Parathyroid adenoma (tissue), 2 donors: ENCODE measurements around the gene OR2K2.
"Not testable (repeated sequence)": the region's sequence is repeated elsewhere in the genome, so short reads cannot be mapped to it uniquely, and the experiment has no call there.

Source experiments
- H2AFZ ChIP-seq: fragments of 300-600 bp; sonication (generic); one replicate; pipeline ENCODE4 v1.7.0; 2017; ENCODE audit warnings: antibody characterized with exemption, mild to moderate bottlenecking
- H3K27ac ChIP-seq: fragments of 300-600 bp; sonication (generic); one replicate; pipeline ENCODE4 v1.7.0; 2017
- H3K27me3 ChIP-seq: fragments of 300-600 bp; sonication (generic); one replicate; pipeline ENCODE4 v1.7.0; 2017; ENCODE audit warnings: low read length; ENCODE audit not compliant: control insufficient read depth, insufficient read depth
- H3K36me3 ChIP-seq: fragments of 300-600 bp; sonication (generic); one replicate; pipeline ENCODE4 v1.7.0; 2017; ENCODE audit warnings: low read length; ENCODE audit not compliant: control insufficient read depth, insufficient read depth
- H3K4me1 ChIP-seq: fragments of 300-600 bp; sonication (generic); one replicate; pipeline ENCODE4 v1.7.0; 2017; ENCODE audit warnings: control low read depth
- H3K4me2 ChIP-seq: fragments of 300-600 bp; sonication (generic); one replicate; pipeline ENCODE4 v1.7.0; 2017; ENCODE audit warnings: low read length
- H3K4me3 ChIP-seq: fragments of 300-600 bp; sonication (generic); one replicate; pipeline ENCODE4 v1.7.0; 2017; ENCODE audit warnings: low read depth, low read length
- H3K79me2 ChIP-seq: fragments of 300-600 bp; sonication (generic); one replicate; pipeline ENCODE4 v1.7.0; 2017; ENCODE audit warnings: control low read depth
- H3K9ac ChIP-seq: fragments of 300-600 bp; sonication (generic); one replicate; pipeline ENCODE4 v1.7.0; 2017; ENCODE audit warnings: mild to moderate bottlenecking
- H3K9me3 ChIP-seq: fragments of 300-600 bp; sonication (generic); one replicate; pipeline ENCODE4 v1.7.0; 2017; ENCODE audit warnings: low read length; ENCODE audit not compliant: control insufficient read depth
- TF ChIP-seq, protein P1 (sequence below): fragments of 300-600 bp; sonication (generic); IDR thresholded peaks from one replicate; pipeline ENCODE4 v1.7.0; 2017; ENCODE audit warnings: antibody characterized with exemption, mild to moderate bottlenecking
- donor health status: primary hyperparathyroidism.

Gene OR2K2

DNA sequence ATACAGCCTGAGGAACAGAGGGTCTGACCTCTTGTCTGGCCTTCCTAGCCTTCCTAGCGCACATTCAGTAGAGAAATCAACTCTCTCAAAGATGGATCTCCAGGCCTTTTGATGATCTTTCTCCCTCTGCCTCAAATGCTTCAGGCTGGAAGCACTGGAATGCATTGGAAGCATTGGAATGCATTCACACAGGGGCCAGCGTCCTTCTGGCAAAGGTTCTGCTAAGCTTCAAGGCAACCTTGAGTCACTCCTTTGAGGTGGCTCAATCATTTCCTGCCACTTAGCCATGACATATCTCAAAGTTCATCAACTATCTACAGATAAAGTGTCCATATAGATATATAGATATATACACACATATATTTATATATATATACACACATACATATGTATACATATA lies 42.9 kb downstream of the OR2K2 start:
- Histone ChIP-seq H3K9ac (no peak overlapping the region), H3K27me3 (no peaks in the 10 kb centered on the region), H2AFZ (no peak overlapping the region), H3K9me3 (no peaks in the 10 kb centered on the region), H3K79me2 (no peaks in the 10 kb centered on the region), H3K36me3 (no peaks in the 10 kb centered on the region), H3K4me2 (no peak overlapping the region), H3K4me1 (no peaks in the 10 kb centered on the region), H3K27ac (no peak overlapping the region), H3K4me3 (no peak overlapping the region)
- TF ChIP-seq, protein P1, sequence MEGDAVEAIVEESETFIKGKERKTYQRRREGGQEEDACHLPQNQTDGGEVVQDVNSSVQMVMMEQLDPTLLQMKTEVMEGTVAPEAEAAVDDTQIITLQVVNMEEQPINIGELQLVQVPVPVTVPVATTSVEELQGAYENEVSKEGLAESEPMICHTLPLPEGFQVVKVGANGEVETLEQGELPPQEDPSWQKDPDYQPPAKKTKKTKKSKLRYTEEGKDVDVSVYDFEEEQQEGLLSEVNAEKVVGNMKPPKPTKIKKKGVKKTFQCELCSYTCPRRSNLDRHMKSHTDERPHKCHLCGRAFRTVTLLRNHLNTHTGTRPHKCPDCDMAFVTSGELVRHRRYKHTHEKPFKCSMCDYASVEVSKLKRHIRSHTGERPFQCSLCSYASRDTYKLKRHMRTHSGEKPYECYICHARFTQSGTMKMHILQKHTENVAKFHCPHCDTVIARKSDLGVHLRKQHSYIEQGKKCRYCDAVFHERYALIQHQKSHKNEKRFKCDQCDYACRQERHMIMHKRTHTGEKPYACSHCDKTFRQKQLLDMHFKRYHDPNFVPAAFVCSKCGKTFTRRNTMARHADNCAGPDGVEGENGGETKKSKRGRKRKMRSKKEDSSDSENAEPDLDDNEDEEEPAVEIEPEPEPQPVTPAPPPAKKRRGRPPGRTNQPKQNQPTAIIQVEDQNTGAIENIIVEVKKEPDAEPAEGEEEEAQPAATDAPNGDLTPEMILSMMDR: no peak

DNA sequence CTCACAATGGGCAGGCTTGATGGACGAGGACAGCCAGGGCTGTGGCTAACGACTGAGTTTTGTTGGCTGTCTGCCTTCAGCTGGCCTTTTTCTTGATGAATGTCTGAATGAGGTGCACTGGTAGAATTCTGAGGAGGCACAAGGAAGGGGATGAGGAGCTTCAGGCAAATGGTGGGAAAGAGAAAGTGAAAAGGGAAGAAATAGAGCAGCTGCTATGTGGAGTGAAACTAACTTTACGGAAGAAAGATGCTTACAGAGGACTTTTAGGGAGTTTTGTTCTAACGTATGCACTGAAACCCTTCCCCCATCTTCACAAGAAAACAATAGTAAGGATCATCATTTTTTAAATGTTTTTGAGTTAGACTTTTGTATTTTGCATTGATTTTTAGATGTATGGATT lies 45.3 kb downstream of the OR2K2 start:
- Histone ChIP-seq H3K9me3 (no peaks in the 10 kb centered on the region), H3K36me3 (no peaks in the 10 kb centered on the region), H3K27me3 (no peaks in the 10 kb centered on the region), H3K79me2 (no peaks in the 10 kb centered on the region), H2AFZ (no peak overlapping the region), H3K9ac (no peak overlapping the region), H3K4me1 (no peaks in the 10 kb centered on the region), H3K27ac (no peak overlapping the region), H3K4me3 (no peak overlapping the region), H3K4me2 (no peak overlapping the region)
- TF ChIP-seq, protein P1: no peak

DNA sequence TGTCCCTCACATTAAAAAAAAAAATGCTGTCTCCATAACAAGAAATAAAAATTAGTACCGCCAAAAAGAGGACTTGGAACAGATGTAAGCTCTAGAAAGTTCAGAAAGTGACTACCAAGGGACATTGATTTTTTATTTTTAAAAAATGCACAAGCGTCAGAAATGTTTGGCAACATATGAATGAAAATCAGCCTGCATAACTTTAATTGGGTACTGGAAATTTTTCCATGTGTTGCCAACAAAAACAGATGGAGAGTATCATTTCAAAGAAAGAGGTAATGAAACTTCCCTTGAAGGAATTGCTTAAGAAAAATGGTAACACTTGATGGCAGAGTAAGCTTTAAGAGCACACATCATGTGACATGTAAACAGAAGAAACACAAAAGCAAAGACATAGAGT lies 47.2 kb downstream of the OR2K2 start:
- Histone ChIP-seq H3K4me1 (no peaks in the 10 kb centered on the region), H3K27ac (no peak overlapping the region), H3K9me3 (no peaks in the 10 kb centered on the region), H3K4me2 (no peak overlapping the region), H3K9ac (no peak overlapping the region), H3K79me2 (no peaks in the 10 kb centered on the region), H3K36me3 (no peaks in the 10 kb centered on the region), H3K27me3 (no peaks in the 10 kb centered on the region), H2AFZ (no peak overlapping the region), H3K4me3 (no peak overlapping the region)
- TF ChIP-seq, protein P1: no peak

DNA sequence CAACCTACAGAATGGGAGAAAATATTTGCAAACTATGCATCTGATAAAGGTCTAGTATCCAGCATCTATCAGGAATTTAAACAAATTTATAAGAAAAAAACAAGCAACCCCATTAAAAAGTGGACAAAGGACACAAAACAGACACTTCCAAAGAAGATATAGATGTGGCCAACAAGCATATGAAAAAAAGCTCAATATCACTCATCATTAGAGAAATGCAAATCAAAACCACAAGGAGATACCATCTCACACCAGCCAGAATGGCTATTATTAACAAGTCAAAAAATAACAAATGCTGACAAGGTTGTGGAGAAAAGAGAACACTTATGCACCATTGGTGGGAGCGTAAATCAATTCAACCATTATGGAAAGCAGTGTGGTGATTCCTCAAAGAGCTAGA lies 49.2 kb downstream of the OR2K2 start:
- not testable (repeated sequence) for H3K27me3 ChIP-seq, H3K9ac ChIP-seq, H3K4me3 ChIP-seq, H3K79me2 ChIP-seq, H3K27ac ChIP-seq, H3K4me2 ChIP-seq, H2AFZ ChIP-seq, H3K36me3 ChIP-seq, H3K9me3 ChIP-seq, H3K4me1 ChIP-seq
